ENCODE measurements around the gene COQ2.

- no peak for TF ChIP-seq POLR2A (IDR thresholded peaks at IDR 0.05)
- peak in 2 of 4 experiments; percentile 28 to 48 for TF ChIP-seq CTCF (IDR thresholded peaks at IDR 0.05)
- TF ChIP-seq POLR2AphosphoS5 (IDR thresholded peaks at IDR 0.05), result no peak
- no peak for TF ChIP-seq EP300 (IDR thresholded peaks at IDR 0.05)
Measured at GRCh38 chr4:83252782-83253405, 31.7 kb downstream of the COQ2 start.

Measured in sigmoid colon (tissue), 4 donors.